ENCODE measurements around the gene ASB11. TPM values are rescaled to one million over a fixed set of nuclear protein-coding genes. Genes with fewer than 3 reads are reported as not detected.

The ASB11 gene
- total RNA-seq, 2 experiments from 2014 or later, result not detected

- H3K36me3 Mint-ChIP-seq (ENCODE audit: low read depth), result no peaks in the 10 kb centered on the region
- peak; percentile 21 for TF ChIP-seq CTCF (IDR thresholded peaks at IDR 0.05)
- CTCF ChIA-PET, result no interaction called here
- no peak for ATAC-seq (ENCODE audit: poor library complexity)
- Histone ChIP-seq H3K27me3 (ENCODE audit: control insufficient read depth in 1 of 2, insufficient read depth in 2 of 2, low read length in 2 of 2) (no peaks in the 10 kb centered on the region), H3K4me3 (ENCODE audit: low read length) (no peak overlapping the region), H3K36me3 (ENCODE audit: insufficient read depth, low read length) (no peaks in the 10 kb centered on the region), H3K4me1 (ENCODE audit: insufficient read depth, low read length) (no peaks in the 10 kb centered on the region), H3K27ac (ENCODE audit: low read depth in 1 of 2, low read length in 2 of 2) (no peak overlapping the region), H3K9me3 (ENCODE audit: control insufficient read depth in 1 of 2, insufficient read depth in 1 of 2, low read length in 2 of 2) (no peaks in the 10 kb centered on the region)
- no peaks in the 10 kb centered on the region for H3K9me3 Mint-ChIP-seq
- intact Hi-C loops (cut with DNase I, micrococcal nuclease), result loop anchor here (5.0 kb wide), 2 partner anchors 167 to 177 kb away; no protein-coding TSS in a partner anchor
- H3K4me1 Mint-ChIP-seq (ENCODE audit: low read depth), result no peaks in the 10 kb centered on the region
- POLR2A ChIA-PET, result no interaction called here
- H3K4me3 Mint-ChIP-seq, result no peak overlapping the region
- no peaks in the 10 kb centered on the region for H3K27me3 Mint-ChIP-seq
- no peak overlapping the region for H3K27ac Mint-ChIP-seq
- DNase-seq, result peak in 3 of 14 experiments; percentile 13 to 26 (median 14)
Measured at GRCh38 chrX:15299941-15300851, 15.2 kb downstream of the ASB11 start.

- DNase-seq (no peak), ATAC-seq (ENCODE audit: poor library complexity) (no peak)
- H3K36me3 Mint-ChIP-seq (ENCODE audit: low read depth), result no peaks in the 10 kb centered on the region
- no peak overlapping the region for H3K4me3 ChIP-seq (ENCODE audit: low read length)
- TF ChIP-seq CTCF (IDR thresholded peaks at IDR 0.05), result no peak
- H3K36me3 ChIP-seq (ENCODE audit: insufficient read depth, low read length), result no peaks in the 10 kb centered on the region
- ChIA-PET CTCF (no interaction called here), POLR2A (no interaction called here)
- H3K27ac ChIP-seq (ENCODE audit: low read depth in 1 of 2, low read length in 2 of 2), result no peak overlapping the region
- H3K4me1 ChIP-seq (ENCODE audit: insufficient read depth, low read length), result no peaks in the 10 kb centered on the region
- H3K27ac Mint-ChIP-seq, result no peak overlapping the region
- no peaks in the 10 kb centered on the region for H3K4me1 Mint-ChIP-seq (ENCODE audit: low read depth)
- H3K9me3 Mint-ChIP-seq, result no peaks in the 10 kb centered on the region
- H3K9me3 ChIP-seq (ENCODE audit: control insufficient read depth in 1 of 2, insufficient read depth in 1 of 2, low read length in 2 of 2), result no peaks in the 10 kb centered on the region
- no peaks in the 10 kb centered on the region for H3K27me3 ChIP-seq (ENCODE audit: control insufficient read depth in 1 of 2, insufficient read depth in 2 of 2, low read length in 2 of 2)
- H3K27me3 Mint-ChIP-seq, result no peaks in the 10 kb centered on the region
- intact Hi-C loops (cut with DNase I, micrococcal nuclease), result loop anchor here in 1 of 2 experiments (5.0 kb wide), 1 partner anchor 179 kb away; no protein-coding TSS in a partner anchor
- no peak overlapping the region for H3K4me3 Mint-ChIP-seq
Measured at GRCh38 chrX:15298780-15299179, 16.7 kb downstream of the ASB11 start.

- TF ChIP-seq CTCF (IDR thresholded peaks at IDR 0.05), result no peak
- intact Hi-C loops (cut with DNase I, micrococcal nuclease), result loop anchor here in 1 of 2 experiments (5.0 kb wide), 1 partner anchor 179 kb away; no protein-coding TSS in a partner anchor
- CTCF ChIA-PET, result no interaction called here
- H3K4me3 Mint-ChIP-seq, result no peak overlapping the region
- Histone ChIP-seq H3K4me3 (ENCODE audit: low read length) (no peak overlapping the region), H3K27me3 (ENCODE audit: control insufficient read depth in 1 of 2, insufficient read depth in 2 of 2, low read length in 2 of 2) (no peaks in the 10 kb centered on the region), H3K9me3 (ENCODE audit: control insufficient read depth in 1 of 2, insufficient read depth in 1 of 2, low read length in 2 of 2) (no peaks in the 10 kb centered on the region), H3K4me1 (ENCODE audit: insufficient read depth, low read length) (no peaks in the 10 kb centered on the region), H3K36me3 (ENCODE audit: insufficient read depth, low read length) (no peaks in the 10 kb centered on the region), H3K27ac (ENCODE audit: low read depth in 1 of 2, low read length in 2 of 2) (no peak overlapping the region)
- no peaks in the 10 kb centered on the region for H3K4me1 Mint-ChIP-seq (ENCODE audit: low read depth)
- H3K36me3 Mint-ChIP-seq (ENCODE audit: low read depth), result no peaks in the 10 kb centered on the region
- ATAC-seq (ENCODE audit: poor library complexity) (no peak), DNase-seq (no peak)
- no peaks in the 10 kb centered on the region for H3K27me3 Mint-ChIP-seq
- H3K27ac Mint-ChIP-seq, result no peak overlapping the region
- POLR2A ChIA-PET, result no interaction called here
- H3K9me3 Mint-ChIP-seq, result no peaks in the 10 kb centered on the region
Measured at GRCh38 chrX:15298201-15298600, 17.2 kb downstream of the ASB11 start.
